Esophagus muscularis mucosa (tissue), 4 donors: ENCODE measurements around the gene GRAMD4. TPM values are rescaled to one million over a fixed set of nuclear protein-coding genes. Genes with fewer than 3 reads are reported as not detected.

Experiments used
- DNase-seq: peaks from one replicate; pipeline ENCODE4 v3.0.0-alpha.2; 2017; ENCODE audit errors: extremely low spot score
- H3K27ac ChIP-seq, 4 donors: fragments of 200-600 bp; sonication (generic); replicated peaks in 1 of 4; 1 replicate in 3 of 4; 2 replicates in 1 of 4; pipeline ENCODE4 v1.5.1; 2016 to 2019; ENCODE audit warnings: mild to moderate bottlenecking in 1 of 4
- H3K27me3 ChIP-seq, 4 donors: fragments of 200-600 bp; sonication (generic); one replicate each; pipeline versions ENCODE4 v1.5.1 to v1.6.0; 2016 to 2019
- H3K36me3 ChIP-seq, 4 donors: fragments of 200-600 bp; sonication (generic); one replicate each; pipeline ENCODE4 v1.5.1; 2016 to 2019
- H3K4me1 ChIP-seq, 4 donors: fragments of 200-600 bp; sonication (generic); one replicate each; pipeline ENCODE4 v1.5.1; 2016 to 2019
- H3K4me3 ChIP-seq, 4 donors: fragments of 200-600 bp; sonication (generic); 1 replicate in 2 of 4; 2 replicates in 2 of 4; pipeline ENCODE4 v1.5.1; 2016 to 2019; ENCODE audit warnings: mild to moderate bottlenecking in 4 of 4, moderate library complexity in 1 of 4
- H3K9me3 ChIP-seq, 4 donors: fragments of 200-600 bp; sonication (generic); 1 replicate in 3 of 4; 2 replicates in 1 of 4; pipeline ENCODE4 v1.5.1; 2016 to 2019
- EP300 ChIP-seq: sonication (generic); formaldehyde crosslinking; IDR thresholded peaks from one replicate; pipeline ENCODE4 v1.6.1; 2017; ENCODE audit warnings: antibody characterized with exemption
- POLR2A ChIP-seq: fragments of 450-650 bp; IDR thresholded peaks from one replicate; pipeline ENCODE4 v1.6.1; 2017; ENCODE audit warnings: antibody characterized with exemption, moderate library complexity, mild to moderate bottlenecking, low read depth
- POLR2AphosphoS5 ChIP-seq, 2 donors: sonication (generic); formaldehyde crosslinking; IDR thresholded peaks; one replicate each; pipeline ENCODE4 v1.6.1; 2017; ENCODE audit warnings: antibody characterized with exemption in 2 of 2
- WGBS: methylation state at CpG from one replicate; pipeline ENCODE4 v1.1.5; 2018; 5-methylcytosine and 5-hydroxymethylcytosine counted together
- intact Hi-C: fragments of 100-400 bp; cut with DNase I; formaldehyde crosslinking; loops from one replicate; pipeline ENCODE4 v1.15.1; 2023
- total RNA-seq, 4 donors: library from RNA; depleted of rRNA; stranded (reverse); fragments of >200 nt; gene quantifications; one replicate each; pipeline versions ENCODE4 v1.1.0 to v1.2.1, GENCODE V29; 2016
- TF ChIP-seq, protein P1 (sequence below), 3 experiments: fragments of 200-600 bp in 2 of 3; fragments of 450-650 bp in 1 of 3; sonication (generic) in 2 of 3; IDR thresholded peaks; one replicate each; pipeline ENCODE4 v1.5.1; 2017 to 2019; ENCODE audit warnings: antibody characterized with exemption in 3 of 3, mild to moderate bottlenecking in 2 of 3, moderate library complexity in 1 of 3

GRAMD4 gene
- total RNA-seq, 4 donors from 2014 or later, result 20.0 to 126 (median 63.8) TPM

DNA sequence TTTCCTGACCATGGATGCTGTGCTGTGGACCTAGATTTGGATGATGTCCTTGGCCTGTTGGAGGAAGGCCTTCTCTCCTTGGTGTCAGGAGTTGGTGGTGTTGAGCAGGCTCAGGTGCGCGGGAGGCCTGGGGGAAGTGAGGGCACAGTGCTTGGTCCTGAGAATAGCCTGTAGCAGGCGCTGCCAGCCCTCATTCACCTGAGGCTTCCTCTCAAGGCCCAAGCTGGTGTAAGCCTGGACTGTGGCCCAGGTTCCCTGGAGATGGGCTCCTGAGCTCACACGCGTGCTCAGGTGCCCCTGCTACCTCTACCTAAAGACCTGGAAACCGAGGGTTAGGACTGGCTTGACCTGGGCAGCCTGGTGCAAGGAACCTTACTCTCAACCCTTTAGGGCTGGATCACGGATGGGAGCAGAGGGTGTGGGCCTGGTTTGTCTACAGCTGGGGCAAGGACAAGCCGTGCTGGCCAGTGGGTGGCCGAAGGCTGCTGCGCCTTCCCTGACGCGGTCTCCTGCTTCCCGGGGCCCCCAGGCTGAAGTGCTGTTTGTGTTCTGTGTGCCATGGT is 7.8 kb upstream of the GRAMD4 start:
- intact Hi-C loops, result no loop called here
- DNase-seq, result no peak
- peaks cover 29 to 34% (median 31%) of the 10 kb centered on the region in 4 donors for H3K4me1 ChIP-seq
- no peak overlapping the region for H3K4me3 ChIP-seq
- no peaks in the 10 kb centered on the region for H3K27me3 ChIP-seq
- WGBS, result 80% methylated on average over 9 of the region's 13 CpGs
- H3K9me3 ChIP-seq, result no peaks in the 10 kb centered on the region
- no peak for TF ChIP-seq POLR2A
- H3K27ac ChIP-seq, result no peak overlapping the region
- no peaks in the 10 kb centered on the region for H3K36me3 ChIP-seq

DNA sequence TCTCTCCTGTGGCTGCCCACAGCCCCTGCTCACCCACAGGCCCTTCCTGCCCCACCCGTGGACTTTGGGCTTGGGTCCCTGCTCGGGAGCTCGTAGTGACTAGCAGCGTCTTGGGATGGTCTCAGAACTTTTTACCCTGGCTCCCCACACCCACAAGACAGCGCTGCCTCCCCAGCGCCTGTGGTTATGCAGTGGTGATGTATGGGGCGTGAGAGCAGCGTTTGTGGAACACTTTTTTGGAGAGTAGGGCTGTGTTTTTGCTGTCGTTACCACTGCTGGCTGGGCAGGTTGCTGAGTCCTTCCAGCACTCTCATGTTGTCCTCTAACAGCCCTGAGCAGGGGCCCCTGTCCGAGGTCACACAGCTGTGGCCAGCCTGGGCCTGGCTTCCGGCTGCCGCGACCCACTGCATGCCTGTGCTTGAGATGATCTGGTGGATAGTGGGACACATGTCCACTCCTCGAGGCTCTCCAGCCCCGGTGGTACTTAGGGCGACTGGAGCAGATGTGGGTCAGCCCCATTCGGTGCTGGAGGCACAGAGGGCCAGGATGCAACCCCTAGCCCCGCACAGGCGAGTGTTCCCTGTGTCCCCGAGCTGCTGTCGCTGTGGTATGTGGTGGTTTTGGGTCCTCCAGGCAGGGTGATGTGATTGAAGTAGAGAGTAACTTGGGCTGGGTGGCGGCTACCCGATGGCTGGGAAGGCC is 7.1 kb upstream of the GRAMD4 start:
- Histone ChIP-seq H3K36me3 (no peaks in the 10 kb centered on the region), H3K27me3 (no peaks in the 10 kb centered on the region), H3K4me1 (peaks cover 35 to 40% (median 37%) of the 10 kb centered on the region in 4 donors), H3K9me3 (no peaks in the 10 kb centered on the region), H3K27ac (peak overlapping the region in 1 of 4 donors; percentile 22), H3K4me3 (no peak overlapping the region)
- TF ChIP-seq, protein P1, sequence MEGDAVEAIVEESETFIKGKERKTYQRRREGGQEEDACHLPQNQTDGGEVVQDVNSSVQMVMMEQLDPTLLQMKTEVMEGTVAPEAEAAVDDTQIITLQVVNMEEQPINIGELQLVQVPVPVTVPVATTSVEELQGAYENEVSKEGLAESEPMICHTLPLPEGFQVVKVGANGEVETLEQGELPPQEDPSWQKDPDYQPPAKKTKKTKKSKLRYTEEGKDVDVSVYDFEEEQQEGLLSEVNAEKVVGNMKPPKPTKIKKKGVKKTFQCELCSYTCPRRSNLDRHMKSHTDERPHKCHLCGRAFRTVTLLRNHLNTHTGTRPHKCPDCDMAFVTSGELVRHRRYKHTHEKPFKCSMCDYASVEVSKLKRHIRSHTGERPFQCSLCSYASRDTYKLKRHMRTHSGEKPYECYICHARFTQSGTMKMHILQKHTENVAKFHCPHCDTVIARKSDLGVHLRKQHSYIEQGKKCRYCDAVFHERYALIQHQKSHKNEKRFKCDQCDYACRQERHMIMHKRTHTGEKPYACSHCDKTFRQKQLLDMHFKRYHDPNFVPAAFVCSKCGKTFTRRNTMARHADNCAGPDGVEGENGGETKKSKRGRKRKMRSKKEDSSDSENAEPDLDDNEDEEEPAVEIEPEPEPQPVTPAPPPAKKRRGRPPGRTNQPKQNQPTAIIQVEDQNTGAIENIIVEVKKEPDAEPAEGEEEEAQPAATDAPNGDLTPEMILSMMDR (IDR thresholded peaks at IDR 0.05), result no peak
- TF ChIP-seq POLR2A (no peak), POLR2AphosphoS5 (IDR thresholded peaks at IDR 0.05) (no peak), EP300 (no peak)
- 61% methylated on average over 19 of the region's 23 CpGs for WGBS
- DNase-seq, result no peak
- intact Hi-C loops, result no loop called here

DNA sequence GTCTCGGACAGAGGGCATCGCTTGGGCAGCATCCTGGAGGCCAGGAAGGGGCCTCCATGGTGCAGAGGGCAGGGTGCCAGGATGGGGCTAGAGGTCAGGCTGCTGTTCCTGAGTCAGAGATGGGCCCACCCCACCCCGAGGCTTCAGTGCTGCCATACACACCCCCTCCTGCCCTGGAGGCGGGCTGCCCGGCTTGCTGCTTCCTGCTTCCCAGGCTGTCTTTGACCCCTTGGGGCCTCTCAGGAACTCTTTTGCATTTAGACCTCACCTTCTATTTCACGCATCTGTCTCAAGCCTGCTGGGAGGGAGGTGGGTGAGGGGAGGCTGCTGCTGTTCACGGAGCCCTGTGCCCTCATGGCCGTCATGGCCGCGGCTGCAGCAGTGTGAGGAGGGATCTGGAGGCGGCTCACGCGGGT is 6.6 kb upstream of the GRAMD4 start:
- DNase-seq, result no peak
- no peak for TF ChIP-seq POLR2AphosphoS5 (IDR thresholded peaks at IDR 0.05)
- TF ChIP-seq, protein P1 (IDR thresholded peaks at IDR 0.05), result no peak
- no peak for TF ChIP-seq POLR2A
- no peak for TF ChIP-seq EP300
- H3K4me1 ChIP-seq, result peaks cover 41 to 46% (median 43%) of the 10 kb centered on the region in 4 donors
- 77% methylated on average over 11 of the region's 13 CpGs for WGBS
- peak overlapping the region in 1 of 4 donors; percentile 7 for H3K4me3 ChIP-seq
- intact Hi-C loops, result no loop called here
- H3K9me3 ChIP-seq, result no peaks in the 10 kb centered on the region
- no peak overlapping the region for H3K27ac ChIP-seq
- H3K27me3 ChIP-seq, result no peaks in the 10 kb centered on the region
- no peaks in the 10 kb centered on the region for H3K36me3 ChIP-seq

DNA sequence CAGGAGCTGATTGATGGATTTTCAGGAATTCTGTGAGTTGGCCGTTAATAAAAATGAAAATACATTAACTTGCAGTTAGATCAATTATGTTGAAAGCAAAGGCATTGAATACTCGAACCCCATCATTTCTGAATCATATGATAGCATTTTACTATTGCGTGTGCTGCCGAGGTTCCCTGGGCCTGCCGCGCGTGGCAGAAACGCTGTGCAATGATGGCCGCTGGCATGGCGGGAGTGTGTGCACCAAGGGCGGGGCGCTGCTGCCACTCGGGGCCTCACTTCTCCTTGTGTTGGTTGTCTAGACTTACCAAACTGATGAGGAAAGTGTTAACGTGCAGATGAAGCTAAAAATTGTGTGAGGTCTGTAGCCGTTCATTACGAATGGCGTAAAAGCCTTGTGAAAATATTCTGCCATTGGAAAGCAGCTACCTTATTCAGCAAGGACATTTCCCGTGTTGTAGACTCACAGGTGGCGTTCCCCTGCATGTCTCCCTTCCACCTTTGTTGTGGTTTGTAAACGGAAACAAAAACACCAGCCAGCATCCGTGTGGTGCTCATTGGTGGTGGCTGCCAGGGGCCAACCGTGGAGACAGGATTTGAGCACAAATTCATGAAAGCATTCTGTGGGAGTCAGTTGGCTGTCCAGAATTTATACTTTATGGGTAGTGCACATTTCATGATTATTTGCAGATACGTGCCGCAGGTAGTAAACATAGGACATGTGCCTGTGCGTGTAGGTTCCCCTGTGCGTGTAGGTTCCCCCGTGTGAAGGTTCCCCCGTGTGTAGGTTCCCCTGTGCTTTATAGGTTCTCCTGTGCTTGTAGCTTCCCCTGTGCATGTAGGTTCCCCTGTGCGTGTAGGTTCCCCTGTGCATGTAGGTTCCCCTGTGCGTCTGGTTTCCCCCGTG is 5.9 kb upstream of the GRAMD4 start:
- Histone ChIP-seq H3K9me3 (no peaks in the 10 kb centered on the region), H3K27ac (no peak overlapping the region), H3K4me3 (peak overlapping the region in 1 of 4 donors; percentile 7), H3K36me3 (no peaks in the 10 kb centered on the region), H3K27me3 (no peaks in the 10 kb centered on the region), H3K4me1 (peaks cover 47 to 53% (median 48%) of the 10 kb centered on the region in 4 donors)
- no peak for DNase-seq
- TF ChIP-seq POLR2AphosphoS5 (IDR thresholded peaks at IDR 0.05), result no peak
- no peak for TF ChIP-seq EP300
- TF ChIP-seq, protein P1 (IDR thresholded peaks at IDR 0.05), result no peak
- no peak for TF ChIP-seq POLR2A
- intact Hi-C loops, result no loop called here
- 76% methylated on average over 31 of the region's 31 CpGs for WGBS
